GM12801 (cell line): Measurements from ENCODE around the gene KLHL12.

Experiments used
- TF ChIP-seq, protein P1 (sequence below): IDR thresholded peaks from one replicate; pipeline ENCODE4 v1.5.1; 2011; ENCODE audit warnings: control low read depth; ENCODE audit not compliant: insufficient read length; ENCODE audit errors: extremely low read depth

Gene KLHL12

DNA sequence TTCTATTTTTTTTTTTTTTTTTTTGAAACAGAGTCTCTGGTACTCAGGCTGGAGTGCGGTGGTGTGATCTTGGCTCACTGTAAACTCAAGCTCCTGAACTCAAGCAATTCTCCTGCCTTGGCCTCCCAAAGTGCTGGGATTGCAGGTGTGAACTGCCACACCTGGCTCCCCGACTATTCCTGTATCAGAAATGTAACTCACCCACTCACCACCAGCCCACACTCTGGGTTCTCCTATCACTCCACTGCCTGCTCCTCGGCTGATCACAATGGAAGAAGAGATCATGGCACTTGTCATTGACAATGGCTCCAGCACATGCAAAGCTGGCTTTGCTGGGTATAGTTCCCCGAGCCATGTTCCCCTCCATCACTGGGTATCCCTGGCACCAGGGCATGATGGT lies 54.0 kb downstream of the KLHL12 start:
- TF ChIP-seq, protein P1, sequence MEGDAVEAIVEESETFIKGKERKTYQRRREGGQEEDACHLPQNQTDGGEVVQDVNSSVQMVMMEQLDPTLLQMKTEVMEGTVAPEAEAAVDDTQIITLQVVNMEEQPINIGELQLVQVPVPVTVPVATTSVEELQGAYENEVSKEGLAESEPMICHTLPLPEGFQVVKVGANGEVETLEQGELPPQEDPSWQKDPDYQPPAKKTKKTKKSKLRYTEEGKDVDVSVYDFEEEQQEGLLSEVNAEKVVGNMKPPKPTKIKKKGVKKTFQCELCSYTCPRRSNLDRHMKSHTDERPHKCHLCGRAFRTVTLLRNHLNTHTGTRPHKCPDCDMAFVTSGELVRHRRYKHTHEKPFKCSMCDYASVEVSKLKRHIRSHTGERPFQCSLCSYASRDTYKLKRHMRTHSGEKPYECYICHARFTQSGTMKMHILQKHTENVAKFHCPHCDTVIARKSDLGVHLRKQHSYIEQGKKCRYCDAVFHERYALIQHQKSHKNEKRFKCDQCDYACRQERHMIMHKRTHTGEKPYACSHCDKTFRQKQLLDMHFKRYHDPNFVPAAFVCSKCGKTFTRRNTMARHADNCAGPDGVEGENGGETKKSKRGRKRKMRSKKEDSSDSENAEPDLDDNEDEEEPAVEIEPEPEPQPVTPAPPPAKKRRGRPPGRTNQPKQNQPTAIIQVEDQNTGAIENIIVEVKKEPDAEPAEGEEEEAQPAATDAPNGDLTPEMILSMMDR: no peak

DNA sequence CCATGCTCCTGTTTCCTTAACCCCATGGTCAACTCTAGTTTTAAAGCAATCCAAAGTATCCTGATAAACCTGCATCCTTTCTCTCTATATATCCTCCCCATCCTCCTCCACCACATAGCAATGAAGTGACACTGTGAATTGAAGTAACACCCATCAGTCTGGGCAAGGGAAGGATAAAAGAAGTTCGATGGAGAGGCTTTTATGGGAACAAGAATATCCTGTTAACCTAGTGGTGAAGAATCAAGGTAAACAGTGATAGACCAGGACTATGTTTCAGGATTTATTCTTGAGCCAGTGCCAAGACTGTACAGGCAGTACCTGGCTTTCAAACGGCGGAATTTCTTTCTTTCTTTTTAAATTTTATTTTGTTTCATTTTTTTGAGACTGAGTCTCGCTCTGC lies 55.7 kb downstream of the KLHL12 start:
- TF ChIP-seq, protein P1: no peak

DNA sequence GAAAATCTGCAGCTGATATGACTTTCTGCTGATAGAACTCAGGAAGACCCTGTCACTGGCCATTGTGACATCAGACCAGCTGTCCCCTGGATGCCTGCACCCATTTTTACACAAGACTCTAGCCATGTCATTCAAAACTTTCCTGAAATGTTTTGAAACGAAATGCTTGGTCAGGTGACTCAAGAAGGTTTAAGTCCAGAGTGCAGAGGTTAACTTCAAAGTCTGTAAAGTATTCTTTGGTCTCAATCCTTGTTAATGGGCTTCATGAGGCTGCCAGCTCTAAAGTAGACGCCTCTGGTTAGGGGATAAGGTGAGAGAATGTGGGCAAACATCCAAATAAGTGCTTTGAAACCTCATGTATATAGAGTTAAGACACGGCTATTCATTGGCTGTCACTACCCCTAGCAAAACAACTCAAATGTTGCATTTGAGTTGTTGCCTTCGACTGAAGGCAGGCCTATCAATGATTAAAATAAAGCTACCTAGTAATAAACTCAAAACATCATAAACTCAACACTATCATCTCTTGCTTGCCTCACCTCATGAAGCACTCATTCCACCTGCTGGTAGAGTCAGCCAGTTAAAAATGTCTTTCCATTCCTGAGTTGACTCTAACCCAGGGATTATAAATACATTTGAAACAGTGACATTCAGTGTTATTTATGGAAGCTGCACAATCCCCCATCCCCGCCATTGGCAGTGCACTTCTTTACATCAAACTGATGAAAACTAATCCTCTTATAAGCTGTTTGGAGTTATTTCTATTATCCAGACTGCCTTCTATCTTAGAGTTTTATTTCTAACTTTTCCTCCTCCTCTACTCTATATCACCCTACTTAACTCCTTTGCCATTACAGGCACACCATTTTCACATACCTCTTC lies 64.1 kb downstream of the KLHL12 start:
- TF ChIP-seq, protein P1: no peak

DNA sequence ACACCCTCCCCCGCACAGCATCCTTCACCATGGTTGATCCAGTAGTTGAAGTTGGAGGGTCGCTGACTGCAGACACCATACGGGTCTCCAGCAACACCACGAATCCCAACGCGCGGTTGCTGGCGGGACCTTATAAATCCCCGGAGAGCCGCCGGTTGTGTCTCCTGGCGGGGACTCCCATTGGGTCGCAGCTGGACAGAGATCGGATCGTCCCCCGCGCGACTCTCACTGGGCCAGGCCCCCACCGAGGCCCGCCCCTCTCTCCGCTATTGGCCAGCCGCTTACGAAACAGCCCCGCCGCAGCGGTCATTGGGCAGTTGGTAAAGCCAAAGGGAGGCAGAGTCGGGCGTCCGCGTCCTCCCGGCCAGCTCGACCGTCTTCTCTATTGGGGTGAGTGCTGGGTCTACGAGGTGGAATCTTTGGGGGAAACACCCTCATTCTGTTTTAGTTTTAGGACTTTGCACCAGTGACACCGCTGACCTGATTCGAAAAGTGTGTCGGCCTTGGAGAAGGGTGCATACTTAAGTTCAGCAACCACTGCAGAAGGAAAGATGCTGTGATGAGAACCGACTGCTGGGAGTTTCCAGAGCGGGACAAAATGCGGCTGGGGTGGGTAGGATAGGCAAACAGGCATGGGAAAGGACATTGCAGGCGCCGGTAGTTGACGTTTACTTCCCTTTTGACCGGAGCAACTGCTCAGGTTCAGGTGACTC lies 65.5 kb downstream of the KLHL12 start:
- TF ChIP-seq, protein P1: no peak

DNA sequence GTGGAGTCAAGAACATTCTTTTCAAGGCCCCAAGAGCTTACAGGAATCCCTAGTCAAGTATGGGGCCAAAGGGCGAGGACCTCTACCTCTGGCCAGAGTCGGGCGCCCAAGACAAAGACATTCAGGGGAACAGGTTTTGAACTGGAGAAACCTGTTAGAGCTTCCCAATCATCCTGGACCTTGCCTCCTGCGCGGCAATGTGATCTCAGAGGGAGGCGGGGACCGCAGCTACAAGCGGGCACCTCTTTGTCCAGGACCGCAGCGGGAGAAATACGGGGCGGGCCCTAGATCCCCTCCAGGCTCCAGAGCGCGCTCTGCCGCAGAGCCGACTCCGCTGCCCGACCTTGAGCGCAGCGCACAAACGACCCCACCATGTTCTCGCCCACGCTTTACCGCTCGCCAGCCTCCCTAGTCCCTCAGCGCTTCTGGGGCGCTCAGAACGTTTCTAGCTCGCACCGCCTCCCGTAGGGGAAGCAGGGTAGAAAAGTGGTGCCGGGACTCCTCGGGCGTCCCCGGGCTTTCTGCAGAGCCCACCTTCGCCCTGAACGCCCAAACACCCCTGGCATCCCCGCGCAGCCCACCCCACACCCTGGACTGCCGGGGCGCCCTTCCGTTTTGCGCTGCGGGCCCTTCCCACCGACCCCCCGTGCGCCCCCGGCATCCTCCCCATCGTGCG lies 66.2 kb downstream of the KLHL12 start:
- TF ChIP-seq, protein P1: no peak

DNA sequence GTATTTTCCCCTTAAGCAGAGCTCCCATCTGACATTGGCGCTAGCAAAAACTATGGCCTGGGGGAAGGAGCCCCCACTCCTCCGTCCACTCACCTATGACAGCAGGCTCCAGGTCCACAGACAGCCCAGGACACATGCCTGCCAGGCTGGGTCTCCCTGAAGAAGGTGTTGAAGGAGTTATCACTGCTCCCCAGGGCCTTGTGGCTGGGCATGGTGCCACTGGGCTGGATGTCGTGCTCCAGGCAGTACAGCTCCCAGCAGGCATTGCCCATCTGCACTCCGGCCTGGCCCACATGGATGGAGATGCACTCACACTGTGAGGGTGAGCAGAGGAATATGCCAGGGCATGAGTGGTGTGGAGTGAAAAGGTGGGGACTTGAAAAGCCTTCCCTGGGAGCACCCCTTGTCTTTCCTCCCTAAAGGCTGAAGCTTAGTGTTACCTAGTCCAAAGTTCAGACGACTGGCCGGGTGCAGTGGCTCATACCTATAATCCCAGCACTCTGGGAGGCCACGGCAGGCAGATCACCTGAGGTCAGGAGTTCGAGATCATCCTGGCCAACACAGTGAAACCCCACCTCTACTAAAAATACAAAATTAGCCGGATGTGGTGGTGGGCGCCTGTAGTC lies 68.1 kb downstream of the KLHL12 start:
- TF ChIP-seq, protein P1: no peak

DNA sequence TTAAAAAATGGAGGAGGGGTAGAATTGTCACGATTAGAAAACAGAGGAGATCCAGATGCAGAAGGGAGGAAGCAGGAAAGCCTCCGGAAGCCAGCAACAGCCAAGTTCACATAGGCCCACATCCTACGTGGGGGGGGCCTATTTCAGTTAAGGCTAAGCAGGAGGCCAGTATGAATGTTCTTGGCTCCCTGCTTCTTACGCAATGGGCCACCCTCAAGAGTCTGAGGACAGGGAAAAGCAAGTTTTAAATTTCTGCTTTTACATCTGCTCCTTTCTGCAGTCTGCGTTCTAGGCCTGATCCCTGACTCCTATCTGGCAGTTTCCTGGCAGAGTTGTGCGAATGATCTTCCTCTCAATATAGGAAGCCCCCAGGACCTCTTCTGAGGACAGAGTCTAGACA lies 68.7 kb downstream of the KLHL12 start:
- TF ChIP-seq, protein P1: no peak
